Naive thymus-derived CD4-positive, alpha-beta T cell (primary cell): ENCODE data around the gene DNER. TPM values are rescaled to one million over a fixed set of nuclear protein-coding genes. Genes with fewer than 3 reads are reported as not detected.

Experiments
- ATAC-seq: fragments of 150-1000 bp; cut with Tn5 transposase; 2 replicates; pipeline ENCODE4 v1.10.0; 2021; ENCODE audit warnings: mild to moderate bottlenecking, moderate library complexity
- CTCF ChIA-PET: fragments of 350-600 bp; sonication (Branson Sonifier 250); formaldehyde crosslinking; loops from one replicate; lab custom pipeline; 2021; ENCODE audit warnings: antibody characterized with exemption; lab: Charles Lee
- POLR2A ChIA-PET: fragments of 350-600 bp; sonication (Branson Sonifier 250); formaldehyde crosslinking; loops from one replicate; lab custom pipeline; 2021; ENCODE audit warnings: antibody characterized with exemption, inconsistent platforms; lab: Charles Lee
- DNase-seq, 9 donors: peaks; one replicate each; pipeline versions ENCODE4 v3.0.0 to v3.0.0-alpha.2; 2020 to 2022; ENCODE audit warnings: mixed read lengths in 1 of 9
- H3K27ac ChIP-seq: one replicate; pipeline ENCODE4 v1.7.0; 2013; ENCODE audit warnings: mild to moderate bottlenecking, low read depth, low read length, moderate library complexity
- H3K27me3 ChIP-seq, 2 donors: one replicate each; pipeline ENCODE4 v1.7.0; 2013; ENCODE audit warnings: low read length in 2 of 2, mild to moderate bottlenecking in 2 of 2, moderate library complexity in 2 of 2; ENCODE audit not compliant: control insufficient read depth in 2 of 2, insufficient read depth in 2 of 2
- H3K36me3 ChIP-seq, 3 experiments: 1 replicate in 2 of 3; 2 replicates in 1 of 3; pipeline ENCODE4 v1.7.0; 2013; ENCODE audit warnings: low read length in 3 of 3, mild to moderate bottlenecking in 3 of 3, moderate library complexity in 1 of 3; ENCODE audit not compliant: insufficient read depth in 3 of 3, control insufficient read depth in 2 of 3
- H3K4me1 ChIP-seq, 2 donors: one replicate each; pipeline ENCODE4 v1.7.0; 2013; ENCODE audit warnings: low read length in 2 of 2, mild to moderate bottlenecking in 2 of 2, moderate library complexity in 1 of 2; ENCODE audit not compliant: control insufficient read depth in 2 of 2, insufficient read depth in 2 of 2
- H3K4me3 ChIP-seq: 2 replicates; pipeline ENCODE4 v1.7.0; 2013; ENCODE audit warnings: mild to moderate bottlenecking, low read length
- H3K9me3 ChIP-seq, 3 experiments: 1 replicate in 2 of 3; 2 replicates in 1 of 3; pipeline ENCODE4 v1.7.0; 2013; ENCODE audit warnings: low read length in 3 of 3; ENCODE audit not compliant: control insufficient read depth in 2 of 3
- H3K27ac Mint-ChIP-seq, 9 donors: one replicate each; pipeline ENCODE4 v1.8.0; 2020 to 2022; ENCODE audit warnings: mixed read lengths in 9 of 9, mild to moderate bottlenecking in 8 of 9, moderate library complexity in 5 of 9, inconsistent platforms in 2 of 9
- H3K27me3 Mint-ChIP-seq, 5 donors: one replicate each; pipeline ENCODE4 v1.8.0; 2021 to 2022; ENCODE audit warnings: mixed read lengths in 5 of 5, mild to moderate bottlenecking in 1 of 5
- H3K36me3 Mint-ChIP-seq, 5 donors: one replicate each; pipeline ENCODE4 v1.8.0; 2020 to 2022; ENCODE audit warnings: mixed read lengths in 5 of 5, mild to moderate bottlenecking in 3 of 5, inconsistent platforms in 1 of 5
- H3K4me1 Mint-ChIP-seq, 7 donors: one replicate each; pipeline ENCODE4 v1.8.0; 2020 to 2022; ENCODE audit warnings: mixed read lengths in 7 of 7, mild to moderate bottlenecking in 3 of 7, inconsistent platforms in 1 of 7
- H3K4me3 Mint-ChIP-seq, 10 donors: one replicate each; pipeline ENCODE4 v1.8.0; 2020 to 2022; ENCODE audit warnings: mild to moderate bottlenecking in 10 of 10, mixed read lengths in 10 of 10, moderate library complexity in 6 of 10, inconsistent platforms in 2 of 10
- H3K9me3 Mint-ChIP-seq, 11 donors: one replicate each; pipeline ENCODE4 v1.8.0; 2020 to 2022; ENCODE audit warnings: mixed read lengths in 11 of 11, mild to moderate bottlenecking in 4 of 11, inconsistent platforms in 1 of 11, moderate library complexity in 1 of 11
- intact Hi-C, 2 donors: fragments of 100-400 bp; cut with micrococcal nuclease; formaldehyde crosslinking; loops; one replicate each; pipeline ENCODE4 v1.15.1; 2023
- polyA plus RNA-seq, 2 donors: library from polyadenylated mRNA; unstranded; fragments of 300-500 nt; fragmentation: Illumina TruSeq; gene quantifications; one replicate each; pipeline ENCODE4 v1.2.3, GENCODE V29; 2021
- total RNA-seq, 6 experiments: library from RNA in 5 of 6; stranded (reverse) in 5 of 6; gene quantifications; 1 replicate in 5 of 6; 2 replicates in 1 of 6; pipeline ENCODE4 v1.2.3 and lab custom pipeline; 2021 to 2026

DNER gene
- total and polyA plus RNA-seq, 7 experiments from 2014 or later: not detected

DNA sequence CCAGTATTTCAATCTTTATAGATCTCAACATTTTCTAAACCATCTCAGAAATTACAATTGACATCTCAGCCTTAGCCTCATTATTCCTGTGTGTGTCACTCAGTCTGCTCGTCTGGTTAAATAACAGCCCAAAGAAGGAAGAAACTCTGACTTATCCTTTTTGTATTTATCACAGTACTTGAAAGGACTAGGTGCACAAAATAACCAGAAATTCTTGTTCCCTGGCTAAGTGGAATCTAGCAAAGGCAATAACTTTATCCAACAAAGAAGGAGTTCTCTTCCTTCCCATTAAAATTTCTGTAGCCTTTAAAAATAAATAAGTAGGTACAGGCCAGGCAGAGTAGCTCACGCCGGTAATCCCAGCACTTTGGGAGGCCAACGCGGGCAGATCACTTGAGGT lies 303.4 kb downstream of the DNER start:
- H3K27ac Mint-ChIP-seq: no peak overlapping the region
- no peaks in the 10 kb centered on the region for H3K36me3 Mint-ChIP-seq
- Histone ChIP-seq H3K4me3 (no peak overlapping the region), H3K27ac (no peak overlapping the region), H3K36me3 (no peaks in the 10 kb centered on the region), H3K4me1 (no peaks in the 10 kb centered on the region), H3K9me3 (no peaks in the 10 kb centered on the region), H3K27me3 (no peaks in the 10 kb centered on the region)
- no peak for ATAC-seq
- peaks cover 0 to 3% (median 0%) of the 10 kb centered on the region in 7 donors for H3K4me1 Mint-ChIP-seq
- peaks cover 0 to 6% (median 3%) of the 10 kb centered on the region in 5 donors for H3K27me3 Mint-ChIP-seq
- DNase-seq: no peak
- no peak overlapping the region for H3K4me3 Mint-ChIP-seq
- intact Hi-C loops: no loop called here
- ChIA-PET POLR2A (no interaction called here), CTCF (no interaction called here)
- H3K9me3 Mint-ChIP-seq: peaks cover 0 to 7% (median 3%) of the 10 kb centered on the region in 11 donors

DNA sequence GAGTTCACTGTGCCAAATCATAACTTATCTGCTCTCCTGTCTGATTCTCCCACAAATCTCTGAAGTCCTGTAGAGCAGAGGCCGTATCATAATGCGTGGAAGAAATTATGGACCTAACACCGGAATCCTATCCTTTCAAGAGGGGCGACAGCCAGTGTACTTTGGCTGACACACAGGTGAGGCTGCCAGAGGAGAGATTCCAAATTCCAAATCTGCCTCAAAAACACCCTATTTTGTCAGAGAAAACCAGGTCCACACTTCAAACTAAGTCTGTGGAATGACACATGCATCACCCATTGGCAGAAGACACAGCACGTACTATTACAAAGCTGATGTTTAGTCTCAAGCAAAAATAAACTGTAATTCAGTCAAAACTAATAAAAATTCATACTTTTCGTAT lies 304.1 kb downstream of the DNER start:
- H3K9me3 Mint-ChIP-seq: peaks cover 0 to 5% (median 3%) of the 10 kb centered on the region in 11 donors

DNA sequence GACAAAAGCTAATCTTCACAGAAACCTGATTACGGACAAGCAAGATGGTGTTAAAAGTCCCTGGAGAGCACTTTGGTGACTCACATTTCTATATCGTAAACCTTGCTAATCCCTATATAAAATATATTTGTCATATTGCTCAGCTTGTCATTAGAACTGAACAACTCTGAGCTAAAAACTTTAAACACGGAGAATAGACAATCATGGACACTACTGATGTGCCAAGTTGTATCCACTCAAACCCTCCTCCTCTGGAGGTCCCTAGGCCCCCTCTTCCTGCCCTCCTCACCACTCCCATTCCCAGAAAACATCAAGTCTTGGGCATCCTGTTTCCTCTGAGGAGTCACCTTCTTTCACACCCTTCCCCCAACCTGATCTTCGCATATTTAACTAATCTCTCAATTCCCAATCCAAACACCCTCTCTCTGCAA lies 304.6 kb downstream of the DNER start:
- intact Hi-C loops: no loop called here
- H3K36me3 Mint-ChIP-seq: no peaks in the 10 kb centered on the region

More for the DNA sequence above, 304.1 kb downstream of the DNER start:
- peaks cover 0 to 2% (median 0%) of the 10 kb centered on the region in 7 donors for H3K4me1 Mint-ChIP-seq
- no peaks in the 10 kb centered on the region for H3K9me3 ChIP-seq
- H3K36me3 ChIP-seq: no peaks in the 10 kb centered on the region
- ChIA-PET CTCF (no interaction called here), POLR2A (no interaction called here)
- H3K27me3 Mint-ChIP-seq: peaks cover 0 to 6% (median 0%) of the 10 kb centered on the region in 5 donors
- no peak overlapping the region for H3K4me3 Mint-ChIP-seq
- H3K4me3 ChIP-seq: no peak overlapping the region
- no peak overlapping the region for H3K27ac ChIP-seq
- no peak for ATAC-seq
- no peak overlapping the region for H3K27ac Mint-ChIP-seq
- H3K4me1 ChIP-seq: no peaks in the 10 kb centered on the region
- H3K36me3 Mint-ChIP-seq: no peaks in the 10 kb centered on the region
- no peaks in the 10 kb centered on the region for H3K27me3 ChIP-seq
- DNase-seq: no peak
- intact Hi-C loops: no loop called here

DNA sequence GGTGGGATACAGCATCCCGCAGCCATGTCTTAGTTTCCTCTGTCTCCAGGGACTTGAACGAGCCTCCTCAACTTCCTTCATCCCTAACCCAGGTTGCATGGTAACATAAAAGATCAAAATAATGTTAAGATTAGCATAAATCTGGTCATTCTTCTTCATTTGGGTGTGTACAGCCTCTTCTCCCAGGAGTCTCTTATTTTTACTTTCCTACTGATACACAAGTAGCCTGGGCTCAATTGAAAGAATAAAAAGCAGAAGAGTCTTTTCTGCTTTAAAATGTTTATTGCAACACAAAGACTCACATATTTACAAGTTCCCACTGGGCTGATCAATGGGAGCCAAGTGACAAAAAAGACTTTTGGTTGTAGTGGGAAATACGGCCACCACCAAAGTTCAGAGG lies 305.4 kb downstream of the DNER start:
- no peaks in the 10 kb centered on the region for H3K36me3 ChIP-seq
- peaks cover 0 to 6% (median 3%) of the 10 kb centered on the region in 11 donors for H3K9me3 Mint-ChIP-seq
- POLR2A ChIA-PET: no interaction called here
- intact Hi-C loops: no loop called here
- no peaks in the 10 kb centered on the region for H3K36me3 Mint-ChIP-seq
- CTCF ChIA-PET: no interaction called here
- no peak overlapping the region for H3K4me3 ChIP-seq
- H3K4me3 Mint-ChIP-seq: no peak overlapping the region
- no peaks in the 10 kb centered on the region for H3K9me3 ChIP-seq
- H3K27ac ChIP-seq: no peak overlapping the region
- ATAC-seq (peak; percentile 55), DNase-seq (no peak)
- no peaks in the 10 kb centered on the region for H3K27me3 ChIP-seq
- H3K27ac Mint-ChIP-seq: no peak overlapping the region
- H3K4me1 Mint-ChIP-seq: peaks cover 0 to 2% (median 0%) of the 10 kb centered on the region in 7 donors
- H3K4me1 ChIP-seq: no peaks in the 10 kb centered on the region
- peaks cover 0 to 6% (median 0%) of the 10 kb centered on the region in 5 donors for H3K27me3 Mint-ChIP-seq

More for the DNA sequence above, 304.6 kb downstream of the DNER start:
- Mint-ChIP-seq H3K27ac (no peak overlapping the region), H3K9me3 (peaks cover 0 to 5% (median 3%) of the 10 kb centered on the region in 11 donors), H3K4me3 (no peak overlapping the region), H3K27me3 (peaks cover 0 to 6% (median 0%) of the 10 kb centered on the region in 5 donors), H3K4me1 (peaks cover 0 to 2% (median 0%) of the 10 kb centered on the region in 7 donors)
- ChIA-PET CTCF (no interaction called here), POLR2A (no interaction called here)
- no peak overlapping the region for H3K27ac ChIP-seq
- DNase-seq (no peak), ATAC-seq (no peak)
- no peaks in the 10 kb centered on the region for H3K4me1 ChIP-seq
- no peaks in the 10 kb centered on the region for H3K27me3 ChIP-seq
- H3K36me3 ChIP-seq: no peaks in the 10 kb centered on the region
- H3K9me3 ChIP-seq: no peaks in the 10 kb centered on the region
- no peak overlapping the region for H3K4me3 ChIP-seq

DNA sequence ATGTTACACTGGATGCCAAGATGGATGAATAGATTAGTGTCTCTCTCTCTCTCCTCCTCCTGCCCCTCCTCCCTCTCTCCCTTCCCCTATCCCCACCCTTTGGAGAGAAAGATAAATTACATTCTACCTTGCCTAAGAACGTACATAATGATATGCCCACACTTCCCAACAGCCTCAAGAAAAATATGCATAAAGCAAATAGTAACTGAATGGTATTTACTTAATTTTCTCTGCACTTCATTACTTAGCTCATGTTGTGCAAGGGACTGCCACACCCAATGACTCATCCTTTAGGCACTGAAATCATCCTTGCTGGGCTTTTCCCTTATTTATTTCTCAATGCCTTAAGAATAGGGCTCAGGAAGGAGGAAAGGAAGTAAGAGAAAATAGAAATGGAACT lies 306.0 kb downstream of the DNER start:
- Histone ChIP-seq H3K9me3 (no peaks in the 10 kb centered on the region), H3K27ac (no peak overlapping the region), H3K27me3 (no peaks in the 10 kb centered on the region), H3K36me3 (no peaks in the 10 kb centered on the region), H3K4me3 (no peak overlapping the region), H3K4me1 (no peaks in the 10 kb centered on the region)
- H3K9me3 Mint-ChIP-seq: peaks cover 0 to 12% (median 5%) of the 10 kb centered on the region in 11 donors
- H3K4me3 Mint-ChIP-seq: no peak overlapping the region
- intact Hi-C loops: no loop called here
- H3K27ac Mint-ChIP-seq: no peak overlapping the region
- H3K27me3 Mint-ChIP-seq: peaks cover 0 to 6% (median 0%) of the 10 kb centered on the region in 5 donors
- peaks cover 0 to 2% (median 0%) of the 10 kb centered on the region in 7 donors for H3K4me1 Mint-ChIP-seq
- CTCF ChIA-PET: no interaction called here
- DNase-seq: no peak
- POLR2A ChIA-PET: no interaction called here
- H3K36me3 Mint-ChIP-seq: no peaks in the 10 kb centered on the region
- ATAC-seq: peak; percentile 66

DNA sequence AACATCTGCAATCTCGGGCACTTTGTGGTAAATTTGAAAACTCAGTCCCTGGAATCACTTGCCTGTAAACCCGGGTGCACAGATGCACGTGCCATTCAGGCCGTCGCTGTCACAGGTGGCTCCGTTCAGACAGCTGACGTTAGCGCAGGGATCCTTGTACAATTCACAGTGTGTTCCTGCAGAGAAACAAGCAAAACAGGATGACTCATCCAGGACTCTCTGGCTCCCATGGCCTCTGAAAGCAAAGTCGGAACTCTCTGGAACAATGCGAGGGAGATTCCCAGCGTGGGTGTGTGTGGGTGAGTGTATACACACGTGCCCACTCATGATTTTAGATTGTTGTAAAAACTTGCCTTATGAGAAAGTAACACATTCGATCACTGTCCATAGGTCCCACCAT lies 307.2 kb downstream of the DNER start:
- no peak overlapping the region for H3K4me3 ChIP-seq
- H3K9me3 ChIP-seq: no peaks in the 10 kb centered on the region
- ChIA-PET POLR2A (no interaction called here), CTCF (no interaction called here)
- H3K36me3 ChIP-seq: no peaks in the 10 kb centered on the region
- peaks cover 0 to 13% (median under 1%) of the 10 kb centered on the region in 11 donors for H3K9me3 Mint-ChIP-seq
- no peak overlapping the region for H3K27ac Mint-ChIP-seq
- peaks cover 0 to 2% (median 0%) of the 10 kb centered on the region in 7 donors for H3K4me1 Mint-ChIP-seq
- H3K36me3 Mint-ChIP-seq: no peaks in the 10 kb centered on the region
- intact Hi-C loops: no loop called here
- no peak overlapping the region for H3K27ac ChIP-seq
- no peak overlapping the region for H3K4me3 Mint-ChIP-seq
- ATAC-seq (no peak), DNase-seq (no peak)
- H3K4me1 ChIP-seq: no peaks in the 10 kb centered on the region
- H3K27me3 Mint-ChIP-seq: peaks cover 0 to 3% (median 0%) of the 10 kb centered on the region in 5 donors
- no peaks in the 10 kb centered on the region for H3K27me3 ChIP-seq

DNA sequence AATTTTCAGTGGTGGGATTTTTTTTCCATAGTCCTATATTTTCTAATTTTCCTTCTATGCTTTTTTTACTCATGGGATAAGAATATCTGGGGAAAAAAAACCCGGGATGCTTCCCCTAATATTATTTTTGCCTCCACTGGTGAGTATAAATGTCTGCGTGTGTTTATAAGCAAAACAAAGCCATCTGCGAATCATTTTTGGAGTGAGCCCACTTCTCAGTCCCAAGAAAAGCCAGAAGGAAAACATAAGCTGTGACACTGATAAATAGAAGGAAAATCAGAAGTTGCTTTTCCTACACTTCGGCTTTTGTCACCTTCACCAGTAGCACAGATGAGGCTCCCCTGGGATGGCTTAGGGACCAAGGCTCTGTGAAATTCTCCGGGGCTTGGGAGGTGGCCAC lies 308.6 kb downstream of the DNER start:
- H3K27ac Mint-ChIP-seq: no peak overlapping the region
- no peaks in the 10 kb centered on the region for H3K27me3 ChIP-seq
- no peaks in the 10 kb centered on the region for H3K9me3 ChIP-seq
- ATAC-seq (no peak), DNase-seq (no peak)
- peaks cover 0 to 13% (median 0%) of the 10 kb centered on the region in 11 donors for H3K9me3 Mint-ChIP-seq
- intact Hi-C loops: no loop called here
- no peaks in the 10 kb centered on the region for H3K36me3 ChIP-seq
- CTCF ChIA-PET: no interaction called here
- H3K4me1 Mint-ChIP-seq: peaks cover 0 to 2% (median 0%) of the 10 kb centered on the region in 7 donors
- no peak overlapping the region for H3K4me3 ChIP-seq
- POLR2A ChIA-PET: no interaction called here
- H3K36me3 Mint-ChIP-seq: no peaks in the 10 kb centered on the region
- no peak overlapping the region for H3K27ac ChIP-seq
- no peak overlapping the region for H3K4me3 Mint-ChIP-seq
- no peaks in the 10 kb centered on the region for H3K4me1 ChIP-seq
- peaks cover 0 to 3% (median 0%) of the 10 kb centered on the region in 5 donors for H3K27me3 Mint-ChIP-seq
